KMS-11 (cell line): ENCODE data around the gene VSTM2B.

Source experiments
- H2AFZ ChIP-seq: fragments of 200-600 bp; sonication (generic); 2 replicates; pipeline ENCODE4 v1.6.1; 2016; ENCODE audit warnings: antibody characterized with exemption, mixed run types, low read depth
- H3K27ac ChIP-seq: fragments of 200-600 bp; sonication (generic); 2 replicates; pipeline ENCODE4 v1.6.1; 2016; ENCODE audit warnings: mild to moderate bottlenecking, mixed run types
- H3K27me3 ChIP-seq: fragments of 200-600 bp; sonication (generic); 2 replicates; pipeline ENCODE4 v1.6.1; 2017; ENCODE audit warnings: mild to moderate bottlenecking, low read depth, mixed run types, moderate library complexity; ENCODE audit not compliant: insufficient read depth
- H3K36me3 ChIP-seq: fragments of 200-600 bp; sonication (generic); 2 replicates; pipeline ENCODE4 v1.6.1; 2017; ENCODE audit warnings: mild to moderate bottlenecking, mixed run types; ENCODE audit not compliant: insufficient read depth
- H3K4me1 ChIP-seq: fragments of 200-600 bp; sonication (generic); 2 replicates; pipeline ENCODE4 v1.6.1; 2016; ENCODE audit warnings: mild to moderate bottlenecking, low read depth, mixed run types; ENCODE audit not compliant: poor library complexity, severe bottlenecking
- H3K4me2 ChIP-seq: fragments of 200-600 bp; sonication (generic); 2 replicates; pipeline ENCODE4 v1.7.0; 2016; ENCODE audit warnings: mild to moderate bottlenecking, mixed run types
- H3K4me3 ChIP-seq: fragments of 200-600 bp; sonication (generic); IDR thresholded peaks from 2 replicates; pipeline ENCODE4 v1.6.1; 2017; ENCODE audit warnings: low read depth, low read length, mixed read lengths; ENCODE audit not compliant: insufficient read depth
- H3K79me2 ChIP-seq: fragments of 200-600 bp; sonication (generic); 2 replicates; pipeline ENCODE4 v1.6.1; 2016; ENCODE audit warnings: low read depth, mixed run types; ENCODE audit not compliant: insufficient read depth
- H3K9ac ChIP-seq: fragments of 200-600 bp; sonication (generic); 2 replicates; pipeline ENCODE4 v1.6.1; 2016; ENCODE audit warnings: mild to moderate bottlenecking, mixed run types
- H4K20me1 ChIP-seq: fragments of 200-600 bp; sonication (generic); 2 replicates; pipeline ENCODE4 v1.6.1; 2016; ENCODE audit warnings: mild to moderate bottlenecking, mixed run types; ENCODE audit not compliant: insufficient read depth
- CTCF ChIP-seq: fragments of 200-600 bp; sonication (generic); conservative IDR thresholded peaks from 2 replicates; pipeline ENCODE4 v1.6.1; 2017; ENCODE audit warnings: low read depth, mild to moderate bottlenecking, antibody characterized with exemption, low read length, moderate library complexity, mixed read lengths

Gene VSTM2B

DNA sequence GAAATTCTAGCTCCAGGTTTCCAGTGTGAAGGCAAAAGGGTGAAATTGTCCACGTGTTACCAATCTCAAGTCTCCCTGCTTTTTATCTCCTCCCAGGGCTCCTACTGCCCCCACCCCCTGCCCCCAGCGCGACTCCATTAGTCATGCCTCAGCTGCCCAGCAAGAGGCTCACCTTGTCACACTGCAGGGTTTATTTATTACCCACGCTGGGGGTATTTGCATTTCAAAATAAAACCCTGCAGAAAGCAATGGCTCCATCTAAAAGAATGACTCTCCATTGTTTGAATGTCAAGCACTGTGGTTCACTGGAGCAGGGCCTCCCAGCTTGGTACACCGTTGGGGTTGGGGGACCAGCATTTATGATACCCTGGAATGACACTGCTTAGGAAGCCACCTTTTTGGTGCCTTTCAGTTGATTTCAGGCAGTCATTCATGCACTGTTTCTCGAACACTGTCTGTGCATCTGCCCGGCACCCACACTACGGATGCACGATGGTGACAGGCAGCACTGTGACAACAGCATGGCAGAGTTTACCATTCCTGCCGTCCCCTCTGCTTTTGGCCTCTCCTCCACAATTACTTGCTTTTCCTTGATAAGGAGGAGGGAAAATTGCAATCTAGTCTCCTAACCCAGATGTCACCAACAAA, 70.4 kb downstream of the VSTM2B start:
- Histone ChIP-seq H3K36me3 (no peaks in the 10 kb centered on the region), H2AFZ (no peak overlapping the region), H3K4me2 (no peak overlapping the region), H3K4me3 (no peak overlapping the region), H3K27ac (no peak overlapping the region), H4K20me1 (no peaks in the 10 kb centered on the region), H3K9ac (no peak overlapping the region), H3K79me2 (no peaks in the 10 kb centered on the region), H3K27me3 (peaks cover 3% of the 10 kb centered on the region; the same call in 1 of the 2 replicates), H3K4me1 (no peaks in the 10 kb centered on the region)
- TF ChIP-seq CTCF = no peak

- no peak for TF ChIP-seq CTCF
- Histone ChIP-seq H2AFZ (no peak overlapping the region), H4K20me1 (no peaks in the 10 kb centered on the region), H3K9ac (no peak overlapping the region), H3K4me3 (no peak overlapping the region), H3K36me3 (no peaks in the 10 kb centered on the region), H3K27me3 (peaks cover 3% of the 10 kb centered on the region; the same call in 1 of the 2 replicates), H3K27ac (no peak overlapping the region), H3K79me2 (no peaks in the 10 kb centered on the region), H3K4me2 (no peak overlapping the region), H3K4me1 (no peaks in the 10 kb centered on the region)
Observed at GRCh38 chr19:29596885-29597525, 71.2 kb downstream of the VSTM2B start.

DNA sequence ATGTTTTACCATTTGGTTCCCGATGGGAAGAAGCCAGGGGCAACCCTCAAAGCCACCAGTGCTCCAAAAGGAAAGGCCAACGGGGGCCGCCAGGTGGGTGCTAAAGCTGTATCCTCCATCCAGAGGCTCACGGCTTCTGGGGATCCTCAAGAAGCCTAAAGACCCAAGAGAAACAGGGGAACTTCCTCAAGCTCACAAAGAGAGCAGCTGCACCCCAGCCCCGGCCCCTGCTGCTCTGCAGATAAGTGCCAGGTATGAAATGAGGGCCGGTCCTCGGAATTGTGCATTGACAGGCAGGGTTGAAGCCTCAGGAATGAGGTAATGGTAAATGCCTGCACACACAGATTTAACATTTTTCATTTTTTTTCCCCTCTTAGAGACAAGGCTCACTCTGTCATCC, 72.2 kb downstream of the VSTM2B start:
- Histone ChIP-seq H3K4me2 (no peak overlapping the region), H3K4me1 (no peaks in the 10 kb centered on the region), H3K4me3 (no peak overlapping the region), H2AFZ (no peak overlapping the region), H3K27me3 (peaks cover 3% of the 10 kb centered on the region; the same call in 1 of the 2 replicates), H3K9ac (no peak overlapping the region), H3K36me3 (no peaks in the 10 kb centered on the region), H4K20me1 (no peaks in the 10 kb centered on the region), H3K27ac (no peak overlapping the region), H3K79me2 (no peaks in the 10 kb centered on the region)
- no peak for TF ChIP-seq CTCF

DNA sequence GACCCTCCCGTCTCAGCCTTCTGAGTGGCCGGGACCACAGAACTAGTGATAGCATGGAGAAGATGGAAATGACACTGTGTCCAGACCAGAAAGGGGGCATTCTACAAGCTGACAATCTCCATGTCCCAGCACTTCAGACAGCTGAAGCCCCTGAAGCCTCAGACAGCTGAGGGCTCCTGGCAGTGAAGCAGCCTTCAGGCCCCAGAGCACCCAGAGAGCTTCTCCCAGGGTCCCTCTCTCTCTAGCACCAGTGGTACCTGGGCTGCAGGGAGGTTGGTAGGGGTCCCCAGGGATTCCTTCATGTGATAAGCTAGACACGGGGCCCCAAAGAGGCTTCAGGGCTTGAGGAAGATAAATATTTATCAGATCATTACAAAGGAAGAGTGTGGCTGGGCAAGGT, 72.7 kb downstream of the VSTM2B start:
- Histone ChIP-seq H2AFZ (no peak overlapping the region), H3K4me1 (no peaks in the 10 kb centered on the region), H3K27me3 (peaks cover 3% of the 10 kb centered on the region; the same call in 1 of the 2 replicates), H3K27ac (no peak overlapping the region), H3K79me2 (no peaks in the 10 kb centered on the region), H3K4me2 (no peak overlapping the region), H4K20me1 (no peaks in the 10 kb centered on the region), H3K4me3 (no peak overlapping the region), H3K9ac (no peak overlapping the region), H3K36me3 (no peaks in the 10 kb centered on the region)
- TF ChIP-seq CTCF = no peak
